NCI-H460 (cell line): ENCODE data around the gene ATXN1. TPM values are rescaled to one million over a fixed set of nuclear protein-coding genes. Genes with fewer than 3 reads are reported as not detected.

ENCODE experiments used
- DNase-seq: peaks from one replicate; pipeline ENCODE4 v3.0.0-alpha.2; 2016; ENCODE audit warnings: low read depth; ENCODE audit errors: extremely low read depth
- total RNA-seq: library from RNA; depleted of rRNA; stranded (reverse); fragments of >200 nt; shearing (Covaris generic); gene quantifications from 2 replicates; pipeline ENCODE4 v1.2.3, GENCODE V29; 2014

ATXN1 gene
- total RNA-seq, 1 experiment from 2014 or later, result 20.4 TPM

GRCh38 chr6:16493112-16493511 lies 268.1 kb downstream of the ATXN1 start:
- no peak for DNase-seq

GRCh38 chr6:16491666-16492313 lies 269.5 kb downstream of the ATXN1 start:
- DNase-seq, result no peak

GRCh38 chr6:16490616-16491015 lies 270.6 kb downstream of the ATXN1 start:
- DNase-seq, result no peak

- DNase-seq, result no peak
Observed at GRCh38 chr6:16488813-16489212, 272.4 kb downstream of the ATXN1 start.

- DNase-seq, result no peak
Observed at GRCh38 chr6:16487996-16488674, 273.1 kb downstream of the ATXN1 start.

- DNase-seq, result no peak
Observed at GRCh38 chr6:16486661-16487060, 274.6 kb downstream of the ATXN1 start.

- no peak for DNase-seq
Observed at GRCh38 chr6:16483315-16483875, 277.9 kb downstream of the ATXN1 start.

GRCh38 chr6:16482702-16483314 lies 278.5 kb downstream of the ATXN1 start:
- DNase-seq, result no peak

- DNase-seq, result no peak
Observed at GRCh38 chr6:16481697-16482399, 279.4 kb downstream of the ATXN1 start.

GRCh38 chr6:16480763-16481560 lies 280.3 kb downstream of the ATXN1 start:
- no peak for DNase-seq

GRCh38 chr6:16477367-16478149 lies 283.7 kb downstream of the ATXN1 start:
- no peak for DNase-seq

GRCh38 chr6:16476861-16477260 lies 284.4 kb downstream of the ATXN1 start:
- no peak for DNase-seq

GRCh38 chr6:16475494-16475781 lies 285.8 kb downstream of the ATXN1 start:
- DNase-seq, result no peak

- no peak for DNase-seq
Observed at GRCh38 chr6:16474772-16475493, 286.3 kb downstream of the ATXN1 start.

- no peak for DNase-seq
Observed at GRCh38 chr6:16473908-16474771, 287.1 kb downstream of the ATXN1 start.

- DNase-seq, result no peak
Observed at GRCh38 chr6:16473184-16473907, 287.9 kb downstream of the ATXN1 start.

GRCh38 chr6:16472349-16473069 lies 288.8 kb downstream of the ATXN1 start:
- DNase-seq, result no peak
